ENCODE data around the gene RIPK3.

- no peak for TF ChIP-seq ELF1 (IDR thresholded peaks at IDR 0.05)
- TF ChIP-seq TCF12 (IDR thresholded peaks at IDR 0.05): no peak
- TF ChIP-seq CTCF (IDR thresholded peaks at IDR 0.05): no peak
- TF ChIP-seq EP300 (IDR thresholded peaks at IDR 0.05; ENCODE audit: borderline replicate concordance in 1 of 2, low read depth in 1 of 2, low read length in 1 of 2): no peak
- no peak for TF ChIP-seq RAD21 (IDR thresholded peaks at IDR 0.05; ENCODE audit: low read length)
- no peak for TF ChIP-seq USF1 (IDR thresholded peaks at IDR 0.05; ENCODE audit: borderline replicate concordance, low read depth)
- TF ChIP-seq GABPA (IDR thresholded peaks at IDR 0.05; ENCODE audit: low read depth): no peak
Measured at GRCh38 chr14:24327303-24327702, 12.5 kb downstream of the RIPK3 start.

All from SK-N-SH (cell line).